Measurements from ENCODE around the gene KLHL18.

Gene KLHL18

GRCh38 chr3:47342812-47343211 is 60.1 kb downstream of the KLHL18 start:
- no peak overlapping the region for H2AFZ ChIP-seq
- no peak overlapping the region for H3K9ac ChIP-seq
- H3K9me3 ChIP-seq (ENCODE audit: control insufficient read depth, low read length): no peaks in the 10 kb centered on the region
- no peaks in the 10 kb centered on the region for H3K79me2 ChIP-seq
- H3K36me3 ChIP-seq (ENCODE audit: control insufficient read depth, insufficient read depth, low read length): no peaks in the 10 kb centered on the region
- no peak overlapping the region for H3K4me3 ChIP-seq (ENCODE audit: low read depth, low read length)
- no peaks in the 10 kb centered on the region for H3K4me1 ChIP-seq
- H3K27ac ChIP-seq: no peak overlapping the region
- no peaks in the 10 kb centered on the region for H3K27me3 ChIP-seq (ENCODE audit: control insufficient read depth, insufficient read depth, low read length)
- H3K4me2 ChIP-seq (ENCODE audit: low read length): no peak overlapping the region
- TF ChIP-seq CTCF (IDR thresholded peaks at IDR 0.05): no peak

DNA sequence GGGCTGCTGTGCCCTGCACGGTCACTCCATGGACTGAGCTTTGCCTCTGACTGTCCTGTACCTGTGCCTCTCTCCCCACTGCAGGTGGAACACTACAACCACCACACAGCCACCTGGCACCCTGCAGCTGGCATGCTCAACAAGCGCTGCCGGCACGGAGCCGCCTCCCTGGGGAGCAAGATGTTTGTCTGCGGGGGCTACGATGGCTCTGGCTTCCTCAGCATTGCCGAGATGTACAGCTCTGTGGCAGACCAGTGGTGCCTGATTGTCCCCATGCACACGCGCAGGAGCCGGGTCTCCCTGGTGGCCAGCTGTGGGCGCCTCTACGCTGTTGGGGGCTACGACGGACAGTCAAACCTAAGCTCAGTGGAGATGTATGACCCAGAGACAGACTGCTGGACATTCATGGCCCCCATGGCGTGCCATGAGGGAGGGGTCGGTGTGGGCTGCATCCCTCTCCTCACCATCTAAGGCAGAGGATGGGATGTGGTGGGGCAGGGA is 60.8 kb downstream of the KLHL18 start:
- H3K79me2 ChIP-seq: no peaks in the 10 kb centered on the region
- no peaks in the 10 kb centered on the region for H3K4me1 ChIP-seq
- no peak overlapping the region for H3K4me3 ChIP-seq (ENCODE audit: low read depth, low read length)
- no peak overlapping the region for H2AFZ ChIP-seq
- H3K27me3 ChIP-seq (ENCODE audit: control insufficient read depth, insufficient read depth, low read length): no peaks in the 10 kb centered on the region
- no peak for TF ChIP-seq CTCF (IDR thresholded peaks at IDR 0.05)
- no peak overlapping the region for H3K4me2 ChIP-seq (ENCODE audit: low read length)
- no peak overlapping the region for H3K27ac ChIP-seq
- no peaks in the 10 kb centered on the region for H3K9me3 ChIP-seq (ENCODE audit: control insufficient read depth, low read length)
- H3K36me3 ChIP-seq (ENCODE audit: control insufficient read depth, insufficient read depth, low read length): no peaks in the 10 kb centered on the region
- no peak overlapping the region for H3K9ac ChIP-seq

DNA sequence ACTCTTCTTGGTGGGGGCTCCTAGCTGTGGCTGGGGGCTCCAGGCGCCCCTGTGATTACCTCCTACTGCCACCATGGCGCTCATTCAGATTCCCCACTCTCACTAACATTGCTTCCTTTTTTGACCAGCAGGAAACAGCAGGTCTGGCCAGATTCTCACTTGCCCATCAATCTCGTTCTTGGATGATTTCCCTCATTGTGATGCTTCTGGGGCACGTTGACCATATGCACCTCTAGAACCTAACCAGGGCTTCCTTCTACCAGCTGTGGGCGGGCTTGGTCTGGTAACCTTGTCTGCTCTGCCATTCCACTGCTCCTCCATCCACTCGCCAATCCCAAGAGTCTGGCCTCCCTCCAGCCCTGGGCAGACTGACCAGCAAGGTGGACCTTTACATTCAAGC is 62.2 kb downstream of the KLHL18 start:
- H3K79me2 ChIP-seq: no peaks in the 10 kb centered on the region
- no peaks in the 10 kb centered on the region for H3K4me1 ChIP-seq
- TF ChIP-seq CTCF (IDR thresholded peaks at IDR 0.05): no peak
- H3K4me2 ChIP-seq (ENCODE audit: low read length): no peak overlapping the region
- H3K27ac ChIP-seq: no peak overlapping the region
- H3K36me3 ChIP-seq (ENCODE audit: control insufficient read depth, insufficient read depth, low read length): no peaks in the 10 kb centered on the region
- H3K9me3 ChIP-seq (ENCODE audit: control insufficient read depth, low read length): no peaks in the 10 kb centered on the region
- no peaks in the 10 kb centered on the region for H3K27me3 ChIP-seq (ENCODE audit: control insufficient read depth, insufficient read depth, low read length)
- H3K4me3 ChIP-seq (ENCODE audit: low read depth, low read length): no peak overlapping the region
- no peak overlapping the region for H3K9ac ChIP-seq
- no peak overlapping the region for H2AFZ ChIP-seq

DNA sequence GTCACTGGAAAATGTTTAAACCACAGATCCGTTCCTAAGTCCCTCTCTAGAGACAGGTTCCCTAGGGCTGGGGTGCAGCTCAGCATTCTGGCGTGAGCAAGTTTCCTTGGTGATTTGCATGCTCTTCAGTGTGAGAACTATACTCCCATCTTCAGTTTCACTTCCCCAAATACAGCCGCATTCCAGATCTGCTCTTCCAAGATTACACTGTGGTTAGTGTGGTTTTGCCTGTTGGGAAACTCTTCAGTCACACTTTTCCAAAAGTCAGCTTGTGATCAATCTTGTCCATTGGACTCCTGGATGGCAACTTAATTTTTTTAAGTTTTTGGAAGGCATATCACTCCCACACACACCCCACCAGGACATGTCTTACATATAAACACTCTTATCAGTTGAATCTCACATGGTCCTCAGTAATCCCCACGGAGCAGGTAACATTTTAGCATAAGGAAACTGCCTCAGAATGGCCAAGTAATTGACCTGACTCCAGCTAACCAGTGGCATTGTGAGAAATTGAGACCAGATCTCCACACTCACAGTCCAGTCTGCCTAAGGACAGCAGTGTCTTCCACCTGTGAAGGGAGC is 64.6 kb downstream of the KLHL18 start:
- Histone ChIP-seq H3K4me3 (ENCODE audit: low read depth, low read length) (no peak overlapping the region), H3K9ac (no peak overlapping the region), H3K27ac (no peak overlapping the region), H3K27me3 (ENCODE audit: control insufficient read depth, insufficient read depth, low read length) (no peaks in the 10 kb centered on the region), H3K36me3 (ENCODE audit: control insufficient read depth, insufficient read depth, low read length) (no peaks in the 10 kb centered on the region), H3K9me3 (ENCODE audit: control insufficient read depth, low read length) (no peaks in the 10 kb centered on the region), H3K4me1 (no peaks in the 10 kb centered on the region), H3K4me2 (ENCODE audit: low read length) (no peak overlapping the region), H2AFZ (no peak overlapping the region), H3K79me2 (no peaks in the 10 kb centered on the region)
- TF ChIP-seq CTCF (IDR thresholded peaks at IDR 0.05): no peak
